A549 (cell line): ENCODE results near the gene FAM163A.

Source experiments
- BHLHE40 ChIP-seq: IDR thresholded peaks from 2 replicates; pipeline ENCODE4 v1.6.1; 2012; ENCODE audit warnings: low read depth, low read length, inconsistent platforms
- CEBPB ChIP-seq, 2 experiments: fragments of >200 bp in 1 of 2; sonication (Bioruptor Twin) in 1 of 2; formaldehyde crosslinking in 1 of 2; IDR thresholded peaks; 2 replicates each; pipeline ENCODE4 v1.6.1; 2012 to 2016
- CHD4 ChIP-seq: fragments of 200-600 bp; sonication (generic); IDR thresholded peaks from 2 replicates; pipeline ENCODE4 v1.6.1; 2016; ENCODE audit warnings: antibody characterized with exemption, mild to moderate bottlenecking, borderline replicate concordance
- CTCF ChIP-seq: fragments of >200 bp; sonication (Bioruptor Twin); formaldehyde crosslinking; IDR thresholded peaks from 3 replicates; pipeline ENCODE4 v1.5.1; 2016
- ELK1 ChIP-seq: fragments of 150-350 bp; IDR thresholded peaks from 2 replicates; pipeline ENCODE4 v1.6.1; 2014; ENCODE audit warnings: low read depth, mild to moderate bottlenecking, low read length
- EP300 ChIP-seq, 2 experiments: fragments of >200 bp; sonication (Bioruptor Twin); formaldehyde crosslinking; IDR thresholded peaks; 2 replicates in 1 of 2; 3 replicates in 1 of 2; pipeline ENCODE4 v1.6.1; 2016 to 2017
- JUN ChIP-seq, 2 experiments: fragments of >200 bp; sonication (Bioruptor Twin); formaldehyde crosslinking; IDR thresholded peaks; 2 replicates in 1 of 2; 3 replicates in 1 of 2; pipeline ENCODE4 v1.6.1; 2016 to 2017
- MAFK ChIP-seq: fragments of 450-650 bp; IDR thresholded peaks from 2 replicates; pipeline ENCODE4 v1.6.1; 2014; ENCODE audit not compliant: partially characterized antibody
- MYC ChIP-seq: IDR thresholded peaks from 2 replicates; pipeline ENCODE4 v1.6.1; 2012; ENCODE audit warnings: mild to moderate bottlenecking, inconsistent platforms, low read length, improper control_type of control experiment, borderline replicate concordance
- PHF8 ChIP-seq: fragments of 200-600 bp; sonication (generic); IDR thresholded peaks from 2 replicates; pipeline ENCODE4 v1.6.1; 2016; ENCODE audit warnings: low read depth, mild to moderate bottlenecking, antibody characterized with exemption, moderate library complexity, borderline replicate concordance
- POLR2A ChIP-seq: IDR thresholded peaks from 2 replicates; pipeline ENCODE4 v1.6.1; 2012; ENCODE audit warnings: mild to moderate bottlenecking, low read length
- RCOR1 ChIP-seq: fragments of 150-350 bp; IDR thresholded peaks from 2 replicates; pipeline ENCODE4 v1.6.1; 2014; ENCODE audit warnings: antibody characterized with exemption, low read length, low read depth
- RFX5 ChIP-seq: fragments of 450-650 bp; IDR thresholded peaks from 2 replicates; pipeline ENCODE4 v1.7.1; 2014; ENCODE audit warnings: antibody characterized with exemption, mild to moderate bottlenecking, moderate library complexity

GRCh38 chr1:179770887-179771502 is 27.9 kb downstream of the FAM163A start:
- no peak for TF ChIP-seq BHLHE40
- TF ChIP-seq CTCF: no peak
- no peak for TF ChIP-seq POLR2A
- TF ChIP-seq EP300 (IDR thresholded peaks at IDR 0.05): no peak
- no peak for TF ChIP-seq PHF8
- no peak for TF ChIP-seq RCOR1
- TF ChIP-seq ELK1: no peak
- no peak for TF ChIP-seq RFX5
- TF ChIP-seq MYC: no peak
- TF ChIP-seq JUN (IDR thresholded peaks at IDR 0.05): no peak
- TF ChIP-seq MAFK: no peak
- no peak for TF ChIP-seq CHD4
- no peak for TF ChIP-seq CEBPB (IDR thresholded peaks at IDR 0.05)
